ENCODE results near the gene SLC12A7. TPM values are rescaled to one million over a fixed set of nuclear protein-coding genes. Genes with fewer than 3 reads are reported as not detected.

SLC12A7 gene
- total and polyA plus RNA-seq, 12 donors: 1.3 to 52.6 (median 24.4) TPM

DNA sequence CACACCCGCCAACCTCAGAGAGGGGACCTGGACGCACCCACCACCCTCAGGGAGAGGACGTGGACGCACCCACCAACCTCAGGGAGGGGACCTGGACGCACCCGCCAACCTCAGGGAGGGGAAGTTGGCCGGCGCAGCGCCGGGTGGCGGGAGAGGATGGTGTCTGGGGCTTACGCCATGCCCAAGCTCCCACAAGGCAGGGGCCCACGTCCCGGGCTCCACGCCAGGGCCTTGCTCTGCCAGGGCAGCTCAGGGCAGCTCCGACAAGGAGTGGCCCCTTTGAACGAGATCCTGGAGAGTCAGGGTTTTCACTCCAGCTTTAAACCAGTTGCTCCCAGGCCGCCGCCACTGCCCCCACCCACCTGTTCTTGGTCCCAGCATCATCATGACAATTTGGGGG is 32.2 kb upstream of the SLC12A7 start:
- Histone ChIP-seq H3K27ac (no peak overlapping the region), H3K36me3 (replicated peaks in 1 of 2) (no peaks in the 10 kb centered on the region), H3K4me1 (replicated peaks in 1 of 2) (no peaks in the 10 kb centered on the region), H3K27me3 (peaks cover 6% of the 10 kb centered on the region), H3K4me3 (no peak overlapping the region), H3K9me3 (replicated peaks in 1 of 3) (no peaks in the 10 kb centered on the region)
- WGBS, 4 donors: 73 to 86% (median 82%) methylated on average over 6 to 19 of the region's 19 CpGs
- DNase-seq: no peak
- TF ChIP-seq POLR2A (IDR thresholded peaks at IDR 0.05): no peak
- TF ChIP-seq, protein P1, sequence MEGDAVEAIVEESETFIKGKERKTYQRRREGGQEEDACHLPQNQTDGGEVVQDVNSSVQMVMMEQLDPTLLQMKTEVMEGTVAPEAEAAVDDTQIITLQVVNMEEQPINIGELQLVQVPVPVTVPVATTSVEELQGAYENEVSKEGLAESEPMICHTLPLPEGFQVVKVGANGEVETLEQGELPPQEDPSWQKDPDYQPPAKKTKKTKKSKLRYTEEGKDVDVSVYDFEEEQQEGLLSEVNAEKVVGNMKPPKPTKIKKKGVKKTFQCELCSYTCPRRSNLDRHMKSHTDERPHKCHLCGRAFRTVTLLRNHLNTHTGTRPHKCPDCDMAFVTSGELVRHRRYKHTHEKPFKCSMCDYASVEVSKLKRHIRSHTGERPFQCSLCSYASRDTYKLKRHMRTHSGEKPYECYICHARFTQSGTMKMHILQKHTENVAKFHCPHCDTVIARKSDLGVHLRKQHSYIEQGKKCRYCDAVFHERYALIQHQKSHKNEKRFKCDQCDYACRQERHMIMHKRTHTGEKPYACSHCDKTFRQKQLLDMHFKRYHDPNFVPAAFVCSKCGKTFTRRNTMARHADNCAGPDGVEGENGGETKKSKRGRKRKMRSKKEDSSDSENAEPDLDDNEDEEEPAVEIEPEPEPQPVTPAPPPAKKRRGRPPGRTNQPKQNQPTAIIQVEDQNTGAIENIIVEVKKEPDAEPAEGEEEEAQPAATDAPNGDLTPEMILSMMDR (IDR thresholded peaks at IDR 0.05): no peak
- intact Hi-C loops (cut with DNase I): loop anchor here (10.0 kb wide), 1 partner anchor 139 kb away; the partner anchor contains the start of gene NKD2 (in 2 of the 2)

DNA sequence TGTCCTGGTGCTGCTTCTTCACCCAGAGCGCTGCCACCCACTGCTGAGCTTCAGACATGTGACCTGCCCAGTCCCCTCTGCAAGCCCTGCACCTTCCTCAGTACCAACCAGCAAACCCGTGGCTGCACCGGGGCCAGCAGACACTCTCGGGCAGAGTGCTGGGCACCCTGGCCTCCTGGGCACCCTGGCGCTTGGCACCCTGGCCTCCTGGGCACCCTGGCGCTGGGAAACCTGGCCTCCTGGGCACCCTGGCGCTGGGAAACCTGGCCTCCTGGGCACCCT is 31.7 kb upstream of the SLC12A7 start:
- Histone ChIP-seq H3K4me1 (replicated peaks in 1 of 2) (no peaks in the 10 kb centered on the region), H3K27me3 (peaks cover 6% of the 10 kb centered on the region), H3K27ac (no peak overlapping the region), H3K36me3 (replicated peaks in 1 of 2) (no peaks in the 10 kb centered on the region), H3K4me3 (no peak overlapping the region), H3K9me3 (replicated peaks in 1 of 3) (no peaks in the 10 kb centered on the region)
- no peak for DNase-seq
- WGBS, 4 donors: 89 to 100% (median 90%) methylated on average over 1 to 7 of the region's 7 CpGs
- intact Hi-C loops (cut with DNase I): loop anchor here (10.0 kb wide), 1 partner anchor 139 kb away; the partner anchor contains the start of gene NKD2 (in 2 of the 2)
- TF ChIP-seq POLR2A (IDR thresholded peaks at IDR 0.05): no peak
- TF ChIP-seq, protein P1 (IDR thresholded peaks at IDR 0.05): no peak

DNA sequence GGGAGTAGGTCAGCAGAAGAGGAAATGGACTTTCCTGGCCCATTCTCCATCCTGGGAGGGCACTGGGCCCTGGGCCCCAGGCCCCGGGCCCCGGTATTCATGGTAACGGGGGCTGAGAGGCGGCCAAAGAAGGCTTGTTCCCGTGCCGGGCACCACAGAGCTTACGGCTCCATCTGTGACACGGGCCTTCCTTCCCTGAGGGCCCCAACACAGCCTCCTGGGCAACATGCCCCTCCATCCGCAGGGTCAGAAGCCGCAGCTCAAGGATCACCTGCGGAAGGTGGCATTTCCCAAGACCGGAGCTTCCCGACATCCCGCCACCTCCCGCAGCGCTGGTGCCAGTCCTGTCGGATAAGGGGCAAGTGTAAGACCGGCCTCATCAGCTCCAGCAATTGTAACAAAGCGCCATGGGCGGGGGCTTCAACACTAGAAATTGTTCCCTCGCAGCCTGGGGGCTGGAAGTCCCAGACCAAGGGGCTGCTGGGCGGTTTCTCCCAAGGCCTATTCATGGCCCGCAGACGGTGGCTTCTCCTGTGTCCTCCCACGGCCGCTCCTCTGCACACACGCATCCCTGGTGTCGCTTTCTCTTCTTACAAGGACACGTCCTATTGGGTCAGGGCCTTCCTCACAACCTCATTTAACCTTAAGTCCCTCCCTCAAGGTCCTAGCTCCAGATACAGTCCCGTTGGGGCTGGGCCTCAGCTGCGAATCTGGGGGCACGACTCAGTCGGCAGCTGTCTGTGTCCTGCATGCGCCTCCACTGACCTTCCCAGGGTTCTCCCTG is 31.2 kb upstream of the SLC12A7 start:
- Histone ChIP-seq H3K9me3 (replicated peaks in 1 of 3) (no peaks in the 10 kb centered on the region), H3K4me3 (no peak overlapping the region), H3K27me3 (peaks cover 6% of the 10 kb centered on the region), H3K27ac (no peak overlapping the region), H3K36me3 (replicated peaks in 1 of 2) (no peaks in the 10 kb centered on the region), H3K4me1 (replicated peaks in 1 of 2) (no peaks in the 10 kb centered on the region)
- intact Hi-C loops (cut with DNase I): loop anchor here (10.0 kb wide), 1 partner anchor 138 kb away; the partner anchor contains the start of gene NKD2 (in 2 of the 2)
- TF ChIP-seq, protein P1 (IDR thresholded peaks at IDR 0.05): no peak
- no peak for TF ChIP-seq POLR2A (IDR thresholded peaks at IDR 0.05)
- DNase-seq: no peak
- 83 to 92% (median 88%) methylated on average over 18 to 34 of the region's 34 CpGs for WGBS, 4 donors

DNA sequence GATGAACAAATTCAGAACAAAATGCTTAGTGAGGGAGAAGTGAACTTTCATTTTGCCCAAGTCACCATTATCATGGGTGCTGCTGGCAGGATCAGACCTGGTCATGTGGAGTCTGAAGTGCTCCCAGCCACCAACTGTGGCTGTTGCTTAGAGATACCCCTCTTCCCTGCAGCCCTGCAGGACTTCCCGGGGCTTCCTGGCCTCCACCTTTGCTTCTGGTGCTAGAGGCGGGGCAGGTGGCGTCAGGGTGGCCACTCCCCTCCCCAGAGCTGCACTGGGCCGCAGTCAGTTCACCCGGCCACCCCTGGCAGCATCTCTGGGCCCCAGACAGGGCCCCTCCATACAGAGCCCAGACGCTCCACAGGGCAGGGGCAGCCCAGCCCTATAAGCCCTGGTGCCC is 30.0 kb upstream of the SLC12A7 start:
- H3K27ac ChIP-seq: no peak overlapping the region
- H3K27me3 ChIP-seq: peaks cover 6% of the 10 kb centered on the region
- intact Hi-C loops (cut with DNase I): loop anchor here (2.0 to 10.0 kb wide), 2 partner anchors 137 to 219 kb away; partner anchors contain the start of gene NKD2 (in 2 of the 2)
- H3K9me3 ChIP-seq (replicated peaks in 1 of 3): no peaks in the 10 kb centered on the region
- TF ChIP-seq, protein P1 (IDR thresholded peaks at IDR 0.05): no peak
- TF ChIP-seq POLR2A (IDR thresholded peaks at IDR 0.05): no peak
- WGBS, 4 donors: 42 to 60% (median 50%) methylated on average over 2 to 6 of the region's 6 CpGs
- no peaks in the 10 kb centered on the region for H3K36me3 ChIP-seq (replicated peaks in 1 of 2)
- H3K4me1 ChIP-seq (replicated peaks in 1 of 2): no peaks in the 10 kb centered on the region
- no peak for DNase-seq
- no peak overlapping the region for H3K4me3 ChIP-seq
